Measurements from ENCODE around the gene TLE3. TPM values are rescaled to one million over a fixed set of nuclear protein-coding genes. Genes with fewer than 3 reads are reported as not detected.

TLE3 gene
- polyA plus RNA-seq, 1 of the 3 experiments (the other 2 are of a cell fraction), result 14.7 TPM

DNA sequence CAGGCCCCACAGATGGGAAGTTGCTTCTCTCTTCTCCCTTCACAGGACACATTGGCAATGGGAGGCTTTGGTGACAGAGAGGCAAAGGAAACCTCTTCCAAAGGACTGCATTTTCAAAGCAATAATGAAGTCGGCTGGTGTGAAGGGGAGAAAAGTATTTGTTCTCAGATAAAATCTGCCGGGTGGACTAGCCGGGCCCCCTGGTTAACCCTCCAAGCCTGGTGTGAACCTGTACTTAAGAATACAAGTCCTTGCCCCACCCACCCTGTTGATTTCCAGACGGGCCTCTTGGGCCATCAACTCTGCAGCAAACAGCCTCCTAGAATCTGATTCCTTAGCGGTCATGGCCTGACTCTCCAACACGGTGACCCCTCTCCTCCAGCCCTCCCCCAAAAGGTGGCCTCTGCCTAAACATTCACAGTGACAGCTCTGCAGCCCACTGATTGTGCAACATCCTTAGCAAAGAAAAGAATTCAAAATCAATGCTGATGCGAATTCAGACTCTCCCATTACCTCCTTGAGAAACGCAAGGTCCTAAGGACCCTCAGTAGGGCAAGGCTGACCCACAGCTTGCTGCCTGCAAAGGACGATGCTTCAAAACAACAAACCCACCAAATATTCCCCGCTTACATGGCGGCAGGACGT lies 9.9 kb downstream of the TLE3 start:
- Histone ChIP-seq H3K4me2 (no peak overlapping the region), H4K20me1 (ENCODE audit: insufficient read depth) (peaks cover 69% of the 10 kb centered on the region), H3K9me3 (no peaks in the 10 kb centered on the region), H3K27ac (ENCODE audit: low read depth in 2 of 2, low read length in 1 of 2) (no peak overlapping the region), H2AFZ (ENCODE audit: low read depth) (no peak overlapping the region), H3K9ac (no peak overlapping the region), H3K4me1 (ENCODE audit: control insufficient read depth in 1 of 2, insufficient read depth in 2 of 2, low read depth in 1 of 2, low read length in 1 of 2) (peaks cover 3 to 59% of the 10 kb centered on the region in 2 experiments; a peak in 2 of 4 replicates), H3K9me2 (no peaks in the 10 kb centered on the region), H3K36me3 (replicated peaks in 1 of 2; ENCODE audit: control insufficient read depth in 1 of 2, insufficient read depth in 2 of 2, low read length in 1 of 2) (peaks cover 10 to 87% of the 10 kb centered on the region in 2 experiments), H3K79me2 (ENCODE audit: insufficient read depth) (peaks cover 14% of the 10 kb centered on the region; the same call in 1 of the 2 replicates), H3F3A (replicated peaks; ENCODE audit: insufficient read depth) (peaks cover 4% of the 10 kb centered on the region), H3K27me3 (ENCODE audit: insufficient read depth) (no peaks in the 10 kb centered on the region), H3K4me3 (ENCODE audit: low read depth in 2 of 2, low read length in 1 of 2) (no peak overlapping the region)
- no peak for DNase-seq
- ChIA-PET CTCF (interaction anchor here (0.6 to 1.6 kb wide), 2 partner anchors 8 to 11 kb away, joined by 3 read pairs; no protein-coding TSS in a partner anchor), POLR2A (no interaction called here)
- WGBS (ENCODE audit: low lambda C conversion rate), result 86% methylated on average over 12 of the region's 12 CpGs
- TF ChIP-seq SMC3 (IDR thresholded peaks at IDR 0.05; ENCODE audit: low read depth, low read length), result no peak
- no peak for TF ChIP-seq TAF1 (IDR thresholded peaks at IDR 0.05; ENCODE audit: borderline replicate concordance, low read depth, low read length)
- no peak for TF ChIP-seq RXRA (IDR thresholded peaks at IDR 0.05; ENCODE audit: borderline replicate concordance, low read depth)
- no peak for TF ChIP-seq RCOR1 (IDR thresholded peaks at IDR 0.05; ENCODE audit: low read length)
- TF ChIP-seq EZH2phosphoT487 (IDR thresholded peaks at IDR 0.05; ENCODE audit: borderline replicate concordance, low read depth), result no peak
- no peak for TF ChIP-seq MEF2A (IDR thresholded peaks at IDR 0.05; ENCODE audit: borderline replicate concordance, low read depth)
- TF ChIP-seq RFX5 (IDR thresholded peaks at IDR 0.05; ENCODE audit: low read length), result no peak
- TF ChIP-seq MXI1 (IDR thresholded peaks at IDR 0.05; ENCODE audit: low read depth, low read length), result no peak
- TF ChIP-seq YY1 (IDR thresholded peaks at IDR 0.05; ENCODE audit: low read depth), result no peak
- TF ChIP-seq, protein P1, sequence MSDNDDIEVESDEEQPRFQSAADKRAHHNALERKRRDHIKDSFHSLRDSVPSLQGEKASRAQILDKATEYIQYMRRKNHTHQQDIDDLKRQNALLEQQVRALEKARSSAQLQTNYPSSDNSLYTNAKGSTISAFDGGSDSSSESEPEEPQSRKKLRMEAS (IDR thresholded peaks at IDR 0.05; ENCODE audit: low read depth), result no peak
- TF ChIP-seq CHD2 (IDR thresholded peaks at IDR 0.05; ENCODE audit: low read length, partially characterized antibody), result no peak
- TF ChIP-seq, protein P2, sequence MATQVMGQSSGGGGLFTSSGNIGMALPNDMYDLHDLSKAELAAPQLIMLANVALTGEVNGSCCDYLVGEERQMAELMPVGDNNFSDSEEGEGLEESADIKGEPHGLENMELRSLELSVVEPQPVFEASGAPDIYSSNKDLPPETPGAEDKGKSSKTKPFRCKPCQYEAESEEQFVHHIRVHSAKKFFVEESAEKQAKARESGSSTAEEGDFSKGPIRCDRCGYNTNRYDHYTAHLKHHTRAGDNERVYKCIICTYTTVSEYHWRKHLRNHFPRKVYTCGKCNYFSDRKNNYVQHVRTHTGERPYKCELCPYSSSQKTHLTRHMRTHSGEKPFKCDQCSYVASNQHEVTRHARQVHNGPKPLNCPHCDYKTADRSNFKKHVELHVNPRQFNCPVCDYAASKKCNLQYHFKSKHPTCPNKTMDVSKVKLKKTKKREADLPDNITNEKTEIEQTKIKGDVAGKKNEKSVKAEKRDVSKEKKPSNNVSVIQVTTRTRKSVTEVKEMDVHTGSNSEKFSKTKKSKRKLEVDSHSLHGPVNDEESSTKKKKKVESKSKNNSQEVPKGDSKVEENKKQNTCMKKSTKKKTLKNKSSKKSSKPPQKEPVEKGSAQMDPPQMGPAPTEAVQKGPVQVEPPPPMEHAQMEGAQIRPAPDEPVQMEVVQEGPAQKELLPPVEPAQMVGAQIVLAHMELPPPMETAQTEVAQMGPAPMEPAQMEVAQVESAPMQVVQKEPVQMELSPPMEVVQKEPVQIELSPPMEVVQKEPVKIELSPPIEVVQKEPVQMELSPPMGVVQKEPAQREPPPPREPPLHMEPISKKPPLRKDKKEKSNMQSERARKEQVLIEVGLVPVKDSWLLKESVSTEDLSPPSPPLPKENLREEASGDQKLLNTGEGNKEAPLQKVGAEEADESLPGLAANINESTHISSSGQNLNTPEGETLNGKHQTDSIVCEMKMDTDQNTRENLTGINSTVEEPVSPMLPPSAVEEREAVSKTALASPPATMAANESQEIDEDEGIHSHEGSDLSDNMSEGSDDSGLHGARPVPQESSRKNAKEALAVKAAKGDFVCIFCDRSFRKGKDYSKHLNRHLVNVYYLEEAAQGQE (IDR thresholded peaks at IDR 0.05; ENCODE audit: low read depth, low read length), result no peak
- TF ChIP-seq TEAD4 (IDR thresholded peaks at IDR 0.05; ENCODE audit: borderline replicate concordance, insufficient read depth), result no peak
- no peak for TF ChIP-seq FOSL2 (IDR thresholded peaks at IDR 0.05; ENCODE audit: borderline replicate concordance, low read depth)
- TF ChIP-seq, protein P3, sequence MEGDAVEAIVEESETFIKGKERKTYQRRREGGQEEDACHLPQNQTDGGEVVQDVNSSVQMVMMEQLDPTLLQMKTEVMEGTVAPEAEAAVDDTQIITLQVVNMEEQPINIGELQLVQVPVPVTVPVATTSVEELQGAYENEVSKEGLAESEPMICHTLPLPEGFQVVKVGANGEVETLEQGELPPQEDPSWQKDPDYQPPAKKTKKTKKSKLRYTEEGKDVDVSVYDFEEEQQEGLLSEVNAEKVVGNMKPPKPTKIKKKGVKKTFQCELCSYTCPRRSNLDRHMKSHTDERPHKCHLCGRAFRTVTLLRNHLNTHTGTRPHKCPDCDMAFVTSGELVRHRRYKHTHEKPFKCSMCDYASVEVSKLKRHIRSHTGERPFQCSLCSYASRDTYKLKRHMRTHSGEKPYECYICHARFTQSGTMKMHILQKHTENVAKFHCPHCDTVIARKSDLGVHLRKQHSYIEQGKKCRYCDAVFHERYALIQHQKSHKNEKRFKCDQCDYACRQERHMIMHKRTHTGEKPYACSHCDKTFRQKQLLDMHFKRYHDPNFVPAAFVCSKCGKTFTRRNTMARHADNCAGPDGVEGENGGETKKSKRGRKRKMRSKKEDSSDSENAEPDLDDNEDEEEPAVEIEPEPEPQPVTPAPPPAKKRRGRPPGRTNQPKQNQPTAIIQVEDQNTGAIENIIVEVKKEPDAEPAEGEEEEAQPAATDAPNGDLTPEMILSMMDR (IDR thresholded peaks at IDR 0.05), result no peak
- no peak for TF ChIP-seq NFIC (IDR thresholded peaks at IDR 0.05; ENCODE audit: borderline replicate concordance)
- no peak for TF ChIP-seq GABPA (IDR thresholded peaks at IDR 0.05; ENCODE audit: low read depth)
- no peak for TF ChIP-seq POLR2AphosphoS5 (IDR thresholded peaks at IDR 0.05; ENCODE audit: low read depth, low read length)
- TF ChIP-seq JUND (IDR thresholded peaks at IDR 0.05), result no peak
- TF ChIP-seq, protein P4, sequence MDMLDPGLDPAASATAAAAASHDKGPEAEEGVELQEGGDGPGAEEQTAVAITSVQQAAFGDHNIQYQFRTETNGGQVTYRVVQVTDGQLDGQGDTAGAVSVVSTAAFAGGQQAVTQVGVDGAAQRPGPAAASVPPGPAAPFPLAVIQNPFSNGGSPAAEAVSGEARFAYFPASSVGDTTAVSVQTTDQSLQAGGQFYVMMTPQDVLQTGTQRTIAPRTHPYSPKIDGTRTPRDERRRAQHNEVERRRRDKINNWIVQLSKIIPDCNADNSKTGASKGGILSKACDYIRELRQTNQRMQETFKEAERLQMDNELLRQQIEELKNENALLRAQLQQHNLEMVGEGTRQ (IDR thresholded peaks at IDR 0.05; ENCODE audit: borderline replicate concordance, low read depth, low read length), result no peak
